Testis (tissue), 2 donors: Measurements from ENCODE around the gene GNA12.

Source experiments
- POLR2A ChIP-seq: fragments of 450-650 bp; IDR thresholded peaks from one replicate; pipeline ENCODE4 v1.6.1; 2017; ENCODE audit warnings: antibody characterized with exemption, mild to moderate bottlenecking, moderate library complexity
- TF ChIP-seq, protein P1 (sequence below), 3 experiments: fragments of 450-650 bp in 2 of 3; fragments of 200-600 bp in 1 of 3; sonication (generic) in 1 of 3; IDR thresholded peaks; one replicate each; pipeline ENCODE4 v1.5.1; 2016 to 2019; ENCODE audit warnings: antibody characterized with exemption in 3 of 3, mild to moderate bottlenecking in 2 of 3, moderate library complexity in 1 of 3

DNA sequence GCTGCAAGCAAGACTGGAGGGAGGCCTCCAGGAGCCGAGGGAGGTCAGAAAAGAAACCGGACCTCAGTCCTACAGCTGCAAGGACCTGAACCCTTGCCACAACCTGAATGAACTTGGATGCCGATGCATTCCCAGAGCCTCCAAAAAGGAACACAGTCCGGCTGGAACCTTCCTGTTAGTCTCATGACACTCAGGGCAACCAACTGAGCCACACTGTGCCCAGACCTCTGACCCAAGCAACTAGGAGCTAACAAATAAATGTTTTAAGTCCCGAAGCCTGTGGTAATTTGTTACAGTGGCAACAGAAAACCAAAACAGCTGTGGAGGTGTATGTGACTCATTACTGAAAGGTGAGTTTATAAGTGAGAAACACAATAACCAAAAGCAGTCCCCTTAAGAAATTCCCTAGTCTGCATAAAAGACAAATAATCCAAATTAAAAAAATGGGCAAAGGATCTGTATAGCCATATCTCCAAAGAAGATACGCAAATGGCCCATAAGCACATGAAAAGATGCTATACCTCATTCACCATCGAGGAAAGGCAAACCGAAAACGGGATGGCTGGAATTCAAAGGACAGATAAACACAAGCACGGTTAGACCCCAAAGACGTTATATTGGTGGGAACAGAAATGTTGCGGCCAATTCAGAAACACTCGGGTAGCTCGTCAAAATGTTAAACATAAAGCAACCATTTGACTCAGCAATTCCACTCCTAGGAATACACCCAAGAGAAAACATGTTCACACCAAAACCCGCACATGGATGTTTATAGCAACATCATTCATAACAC lies 24.8 kb downstream of the GNA12 start:
- TF ChIP-seq, protein P1, sequence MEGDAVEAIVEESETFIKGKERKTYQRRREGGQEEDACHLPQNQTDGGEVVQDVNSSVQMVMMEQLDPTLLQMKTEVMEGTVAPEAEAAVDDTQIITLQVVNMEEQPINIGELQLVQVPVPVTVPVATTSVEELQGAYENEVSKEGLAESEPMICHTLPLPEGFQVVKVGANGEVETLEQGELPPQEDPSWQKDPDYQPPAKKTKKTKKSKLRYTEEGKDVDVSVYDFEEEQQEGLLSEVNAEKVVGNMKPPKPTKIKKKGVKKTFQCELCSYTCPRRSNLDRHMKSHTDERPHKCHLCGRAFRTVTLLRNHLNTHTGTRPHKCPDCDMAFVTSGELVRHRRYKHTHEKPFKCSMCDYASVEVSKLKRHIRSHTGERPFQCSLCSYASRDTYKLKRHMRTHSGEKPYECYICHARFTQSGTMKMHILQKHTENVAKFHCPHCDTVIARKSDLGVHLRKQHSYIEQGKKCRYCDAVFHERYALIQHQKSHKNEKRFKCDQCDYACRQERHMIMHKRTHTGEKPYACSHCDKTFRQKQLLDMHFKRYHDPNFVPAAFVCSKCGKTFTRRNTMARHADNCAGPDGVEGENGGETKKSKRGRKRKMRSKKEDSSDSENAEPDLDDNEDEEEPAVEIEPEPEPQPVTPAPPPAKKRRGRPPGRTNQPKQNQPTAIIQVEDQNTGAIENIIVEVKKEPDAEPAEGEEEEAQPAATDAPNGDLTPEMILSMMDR (IDR thresholded peaks at IDR 0.05) = no peak
- no peak for TF ChIP-seq POLR2A
